ENCODE data around the gene CDKL2.

DNA sequence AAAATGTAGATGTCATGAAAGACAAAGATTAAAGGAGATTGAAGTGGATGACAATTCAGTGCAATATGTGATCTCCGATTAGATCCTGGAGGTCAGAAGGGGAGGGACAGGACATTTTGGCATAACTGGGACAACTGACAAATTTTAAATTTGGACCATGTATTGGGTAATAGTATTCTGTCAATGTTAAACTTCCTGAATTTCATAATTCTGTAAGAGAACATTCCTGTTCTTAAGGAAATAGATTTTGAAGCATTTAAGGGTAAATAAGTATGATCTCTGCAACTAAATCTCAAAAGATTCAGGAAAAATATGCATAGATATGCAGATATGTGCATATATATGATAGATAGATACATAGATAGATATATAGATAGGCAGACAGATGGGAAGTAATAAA, 63.4 kb downstream of the CDKL2 start:
- TF ChIP-seq, protein P1, sequence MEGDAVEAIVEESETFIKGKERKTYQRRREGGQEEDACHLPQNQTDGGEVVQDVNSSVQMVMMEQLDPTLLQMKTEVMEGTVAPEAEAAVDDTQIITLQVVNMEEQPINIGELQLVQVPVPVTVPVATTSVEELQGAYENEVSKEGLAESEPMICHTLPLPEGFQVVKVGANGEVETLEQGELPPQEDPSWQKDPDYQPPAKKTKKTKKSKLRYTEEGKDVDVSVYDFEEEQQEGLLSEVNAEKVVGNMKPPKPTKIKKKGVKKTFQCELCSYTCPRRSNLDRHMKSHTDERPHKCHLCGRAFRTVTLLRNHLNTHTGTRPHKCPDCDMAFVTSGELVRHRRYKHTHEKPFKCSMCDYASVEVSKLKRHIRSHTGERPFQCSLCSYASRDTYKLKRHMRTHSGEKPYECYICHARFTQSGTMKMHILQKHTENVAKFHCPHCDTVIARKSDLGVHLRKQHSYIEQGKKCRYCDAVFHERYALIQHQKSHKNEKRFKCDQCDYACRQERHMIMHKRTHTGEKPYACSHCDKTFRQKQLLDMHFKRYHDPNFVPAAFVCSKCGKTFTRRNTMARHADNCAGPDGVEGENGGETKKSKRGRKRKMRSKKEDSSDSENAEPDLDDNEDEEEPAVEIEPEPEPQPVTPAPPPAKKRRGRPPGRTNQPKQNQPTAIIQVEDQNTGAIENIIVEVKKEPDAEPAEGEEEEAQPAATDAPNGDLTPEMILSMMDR (IDR thresholded peaks at IDR 0.05) = no peak
- no peak for TF ChIP-seq POLR2A (IDR thresholded peaks at IDR 0.05)

All from right lobe of liver (tissue), 4 donors.